ENCODE measurements around the gene AIRE. TPM values are rescaled to one million over a fixed set of nuclear protein-coding genes. Genes with fewer than 3 reads are reported as not detected.

Gene AIRE
- total RNA-seq, 1 donor from 2014 or later: not detected

DNA sequence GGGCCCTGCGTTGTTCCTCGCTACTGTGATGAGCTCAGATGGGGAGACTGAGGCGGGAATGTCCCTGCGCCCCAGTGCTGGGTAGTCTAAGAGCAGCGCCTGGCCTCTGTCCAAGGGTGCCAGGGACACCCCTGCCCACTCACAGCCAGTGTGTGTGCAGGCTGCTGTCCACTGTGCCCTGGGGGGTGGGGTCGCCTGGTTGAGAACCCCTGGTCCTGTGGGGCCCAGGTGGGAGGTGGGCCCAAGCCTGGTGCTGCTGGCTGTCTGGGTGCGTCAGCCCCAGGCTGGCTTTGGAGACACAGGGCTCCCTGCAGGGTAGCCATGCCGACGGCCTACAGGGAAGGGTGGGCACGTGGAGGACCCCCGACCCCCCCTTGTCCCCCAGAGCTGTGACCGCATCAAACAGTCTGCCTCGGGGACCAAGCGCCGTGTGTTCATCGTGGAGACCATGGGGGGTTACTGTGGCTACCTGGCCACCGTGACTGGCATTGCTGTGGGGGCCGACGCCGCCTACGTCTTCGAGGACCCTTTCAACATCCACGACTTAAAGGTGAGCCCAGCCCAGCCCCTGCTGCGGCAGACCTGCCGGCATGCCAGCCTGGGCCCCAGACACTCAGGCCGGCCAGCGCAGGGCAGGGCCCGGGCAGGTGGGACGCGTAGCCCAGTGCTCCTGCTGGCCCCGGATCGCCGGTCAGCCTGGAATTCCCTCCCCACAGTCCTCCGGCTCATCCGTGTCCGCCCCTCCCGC lies 38.6 kb downstream of the AIRE start:
- H3K27me3 ChIP-seq (ENCODE audit: low read depth): no peaks in the 10 kb centered on the region
- DNase-seq: no peak
- peaks cover 78% of the 10 kb centered on the region for H3K36me3 ChIP-seq
- intact Hi-C loops (cut with micrococcal nuclease): no loop called here
- no peaks in the 10 kb centered on the region for H3K4me1 ChIP-seq
- no peaks in the 10 kb centered on the region for H3K9me3 ChIP-seq (replicated peaks)
- no peak overlapping the region for H3K27ac ChIP-seq (replicated peaks)
- H3K4me3 ChIP-seq: no peak overlapping the region
- TF ChIP-seq, protein P1, sequence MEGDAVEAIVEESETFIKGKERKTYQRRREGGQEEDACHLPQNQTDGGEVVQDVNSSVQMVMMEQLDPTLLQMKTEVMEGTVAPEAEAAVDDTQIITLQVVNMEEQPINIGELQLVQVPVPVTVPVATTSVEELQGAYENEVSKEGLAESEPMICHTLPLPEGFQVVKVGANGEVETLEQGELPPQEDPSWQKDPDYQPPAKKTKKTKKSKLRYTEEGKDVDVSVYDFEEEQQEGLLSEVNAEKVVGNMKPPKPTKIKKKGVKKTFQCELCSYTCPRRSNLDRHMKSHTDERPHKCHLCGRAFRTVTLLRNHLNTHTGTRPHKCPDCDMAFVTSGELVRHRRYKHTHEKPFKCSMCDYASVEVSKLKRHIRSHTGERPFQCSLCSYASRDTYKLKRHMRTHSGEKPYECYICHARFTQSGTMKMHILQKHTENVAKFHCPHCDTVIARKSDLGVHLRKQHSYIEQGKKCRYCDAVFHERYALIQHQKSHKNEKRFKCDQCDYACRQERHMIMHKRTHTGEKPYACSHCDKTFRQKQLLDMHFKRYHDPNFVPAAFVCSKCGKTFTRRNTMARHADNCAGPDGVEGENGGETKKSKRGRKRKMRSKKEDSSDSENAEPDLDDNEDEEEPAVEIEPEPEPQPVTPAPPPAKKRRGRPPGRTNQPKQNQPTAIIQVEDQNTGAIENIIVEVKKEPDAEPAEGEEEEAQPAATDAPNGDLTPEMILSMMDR (IDR thresholded peaks at IDR 0.05; ENCODE audit: borderline replicate concordance): no peak

DNA sequence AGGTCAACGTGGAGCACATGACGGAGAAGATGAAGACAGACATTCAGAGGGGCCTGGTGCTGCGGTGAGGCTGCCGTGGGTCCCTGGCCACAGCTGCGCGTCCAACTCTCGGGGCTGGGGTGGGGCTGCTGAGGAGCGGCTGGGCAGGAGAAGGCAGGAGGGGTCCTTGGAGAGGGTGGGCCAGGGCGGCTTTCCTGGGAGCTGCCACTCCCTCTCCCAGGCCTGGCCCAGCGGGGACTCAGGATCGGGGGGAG lies 39.1 kb downstream of the AIRE start:
- TF ChIP-seq, protein P1 (IDR thresholded peaks at IDR 0.05; ENCODE audit: borderline replicate concordance): no peak
- no peaks in the 10 kb centered on the region for H3K27me3 ChIP-seq (ENCODE audit: low read depth)
- DNase-seq: no peak
- peaks cover 74% of the 10 kb centered on the region for H3K36me3 ChIP-seq
- intact Hi-C loops (cut with micrococcal nuclease): no loop called here
- H3K4me3 ChIP-seq: no peak overlapping the region
- no peaks in the 10 kb centered on the region for H3K9me3 ChIP-seq (replicated peaks)
- H3K4me1 ChIP-seq: no peaks in the 10 kb centered on the region
- no peak overlapping the region for H3K27ac ChIP-seq (replicated peaks)

DNA sequence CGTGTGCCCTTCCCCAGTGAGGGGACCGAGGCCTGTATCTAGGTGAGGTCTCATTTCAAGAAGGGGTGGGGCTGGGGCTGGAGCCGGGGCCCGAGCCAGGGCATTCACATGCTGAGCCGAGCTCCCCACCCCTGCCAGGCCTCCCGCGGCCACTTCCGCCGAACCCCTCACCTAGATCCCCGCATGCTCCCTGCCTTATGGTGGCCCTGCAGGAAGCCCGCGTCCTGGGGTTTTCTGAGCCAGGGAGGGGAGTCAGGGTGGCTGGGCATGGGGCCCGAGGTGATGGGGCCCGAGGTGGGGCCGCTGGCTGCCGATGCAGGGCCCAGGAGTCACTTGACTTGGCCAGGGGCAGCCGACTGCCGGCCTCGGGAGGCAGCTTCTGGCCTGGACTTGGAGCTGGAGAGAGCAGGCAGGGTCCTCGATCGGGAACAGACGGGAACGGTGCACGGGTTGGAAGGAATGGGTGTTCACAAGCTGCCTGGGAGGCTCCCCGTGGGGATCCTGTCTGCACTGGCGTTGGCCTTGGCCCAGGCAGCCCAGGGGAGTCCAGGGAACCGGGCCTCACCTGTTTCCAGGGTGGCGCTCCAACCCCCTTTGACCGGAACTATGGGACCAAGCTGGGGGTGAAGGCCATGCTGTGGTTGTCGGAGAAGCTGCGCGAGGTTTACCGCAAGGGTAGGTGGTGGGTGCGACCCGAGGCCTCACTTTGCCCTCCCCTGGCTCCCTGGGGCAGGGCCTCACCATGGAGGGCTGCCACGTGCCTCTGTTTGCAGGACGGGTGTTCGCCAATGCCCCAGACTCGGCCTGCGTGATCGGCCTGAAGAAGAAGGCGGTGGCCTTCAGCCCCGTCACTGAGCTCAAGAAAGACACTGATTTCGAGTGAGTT lies 40.0 kb downstream of the AIRE start:
- intact Hi-C loops (cut with micrococcal nuclease): no loop called here
- Histone ChIP-seq H3K27ac (replicated peaks) (no peak overlapping the region), H3K36me3 (peaks cover 65% of the 10 kb centered on the region), H3K4me1 (no peaks in the 10 kb centered on the region), H3K4me3 (no peak overlapping the region), H3K27me3 (ENCODE audit: low read depth) (no peaks in the 10 kb centered on the region), H3K9me3 (replicated peaks) (no peaks in the 10 kb centered on the region)
- no peak for DNase-seq
- TF ChIP-seq, protein P1 (IDR thresholded peaks at IDR 0.05; ENCODE audit: borderline replicate concordance): no peak

DNA sequence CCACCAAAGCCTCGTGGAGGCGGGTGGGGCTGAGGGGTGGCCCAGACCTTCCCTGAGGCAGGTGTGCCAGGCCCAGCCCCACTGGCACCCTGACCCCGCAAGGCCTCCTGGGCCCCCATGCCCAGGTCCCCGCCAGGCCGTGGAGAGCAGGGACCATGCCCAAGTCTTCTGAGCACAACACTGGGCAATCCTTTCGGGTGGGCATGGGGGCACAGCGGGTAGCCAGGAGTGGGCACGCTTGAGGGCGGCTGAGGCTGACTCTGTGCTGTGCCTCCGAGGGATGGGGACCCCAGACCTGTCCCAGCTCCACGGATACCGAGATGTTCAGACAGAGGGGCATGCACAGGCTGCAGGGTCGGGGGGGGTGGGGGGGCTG lies 40.6 kb downstream of the AIRE start:
- intact Hi-C loops (cut with micrococcal nuclease): no loop called here

DNA sequence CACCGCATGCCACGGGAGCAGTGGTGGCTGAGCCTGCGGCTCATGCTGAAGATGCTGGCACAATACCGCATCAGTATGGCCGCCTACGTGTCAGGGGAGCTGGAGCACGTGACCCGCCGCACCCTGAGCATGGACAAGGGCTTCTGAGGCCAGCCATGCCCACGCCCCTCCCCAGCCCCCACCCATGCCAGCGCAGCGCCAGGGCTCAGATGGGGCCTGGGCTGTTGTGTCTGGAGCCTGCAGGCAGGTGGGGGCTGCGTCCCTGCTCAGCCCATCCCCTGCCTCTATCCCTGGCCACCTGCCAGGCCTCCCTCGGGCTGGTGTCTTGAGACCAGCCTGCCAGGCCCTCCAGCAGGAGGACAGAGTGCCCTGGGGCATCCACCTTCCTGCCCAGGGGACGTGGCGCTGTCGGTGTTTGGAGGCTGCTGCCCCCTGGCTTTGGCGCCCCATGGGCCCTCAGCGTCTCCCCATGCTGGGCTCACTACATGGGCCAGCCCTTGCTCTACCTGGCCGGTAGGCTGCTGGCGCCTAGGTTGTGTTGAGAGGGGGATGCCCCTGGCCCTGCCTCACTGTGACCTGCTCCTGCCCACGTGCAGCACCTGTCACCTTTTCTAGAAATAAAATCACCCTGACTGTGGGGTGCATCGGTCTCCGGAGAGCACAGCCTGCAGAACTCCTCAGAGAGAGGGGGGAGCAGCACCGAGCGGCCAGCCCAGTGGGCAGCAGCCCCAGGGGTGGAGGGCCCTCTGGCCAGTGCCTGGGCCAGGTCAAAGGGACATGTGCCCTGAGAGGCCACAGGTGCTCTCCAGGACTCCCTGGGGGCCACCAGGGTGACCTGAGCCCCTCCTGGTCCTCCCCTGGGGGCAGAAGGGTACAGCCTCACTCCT lies 41.3 kb downstream of the AIRE start:
- Histone ChIP-seq H3K4me1 (no peaks in the 10 kb centered on the region), H3K27ac (replicated peaks) (no peak overlapping the region), H3K36me3 (peaks cover 54% of the 10 kb centered on the region), H3K9me3 (replicated peaks) (no peaks in the 10 kb centered on the region), H3K27me3 (ENCODE audit: low read depth) (no peaks in the 10 kb centered on the region), H3K4me3 (no peak overlapping the region)
- no peak for DNase-seq
- TF ChIP-seq, protein P1 (IDR thresholded peaks at IDR 0.05; ENCODE audit: borderline replicate concordance): no peak
- intact Hi-C loops (cut with micrococcal nuclease): no loop called here

More for the DNA sequence above, 40.6 kb downstream of the AIRE start:
- Histone ChIP-seq H3K27ac (replicated peaks) (no peak overlapping the region), H3K36me3 (peaks cover 60% of the 10 kb centered on the region), H3K4me3 (no peak overlapping the region), H3K4me1 (no peaks in the 10 kb centered on the region), H3K27me3 (ENCODE audit: low read depth) (no peaks in the 10 kb centered on the region), H3K9me3 (replicated peaks) (no peaks in the 10 kb centered on the region)
- no peak for DNase-seq
- TF ChIP-seq, protein P1 (IDR thresholded peaks at IDR 0.05; ENCODE audit: borderline replicate concordance): no peak
